Spinal cord (tissue), 10 donors: ENCODE measurements around the gene CRIP1. TPM values are rescaled to one million over a fixed set of nuclear protein-coding genes. Genes with fewer than 3 reads are reported as not detected.

ENCODE experiments used
- DNase-seq, 6 donors: peaks; one replicate each; pipeline versions ENCODE4 v3.0.0 to v3.0.0-alpha.2; 2013 to 2015; ENCODE audit warnings: low spot score in 6 of 6, low read depth in 4 of 6
- H3K27ac ChIP-seq: one replicate; pipeline ENCODE4 v1.5.1; 2013; ENCODE audit warnings: low read depth, low read length, control low read depth
- H3K27me3 ChIP-seq: one replicate; pipeline ENCODE4 v1.6.1; 2013; ENCODE audit warnings: low read length; ENCODE audit not compliant: control insufficient read depth, insufficient read depth
- H3K36me3 ChIP-seq: one replicate; pipeline ENCODE4 v1.6.1; 2013; ENCODE audit warnings: low read length; ENCODE audit not compliant: control insufficient read depth, insufficient read depth
- H3K4me1 ChIP-seq: one replicate; pipeline ENCODE4 v1.6.1; 2013; ENCODE audit warnings: low read length; ENCODE audit not compliant: control insufficient read depth, insufficient read depth
- H3K4me3 ChIP-seq: one replicate; pipeline ENCODE4 v1.5.1; 2013; ENCODE audit warnings: low read depth, low read length, control low read depth
- H3K9me3 ChIP-seq: one replicate; pipeline ENCODE4 v1.6.1; 2013; ENCODE audit warnings: low read length; ENCODE audit not compliant: control insufficient read depth, insufficient read depth
- WGBS: methylation state at CpG from one replicate; pipeline ENCODE4 v1.1.5; 2013; ENCODE audit warnings: missing lambda C conversion rate; ENCODE audit not compliant: insufficient coverage; 5-methylcytosine and 5-hydroxymethylcytosine counted together
- polyA plus RNA-seq, 2 donors: library from polyadenylated mRNA; unstranded; fragments of 120-200 nt; gene quantifications; one replicate each; pipeline ENCODE4 v1.2.1, GENCODE V29; 2013; ENCODE audit not compliant: insufficient read length in 2 of 2
- total RNA-seq, 2 donors: library from RNA; depleted of rRNA in 1 of 2; stranded (reverse); fragments of 120-200 nt in 1 of 2; fragments of >200 nt in 1 of 2; gene quantifications; one replicate each; pipeline versions ENCODE4 v1.2.3 to v1.2.4, GENCODE V29; 2013 to 2014
- donor health status: healthy.

Gene CRIP1
- total and polyA plus RNA-seq, 4 donors, result 4.3 to 34.5 (median 17.7) TPM

- WGBS, result 86% methylated on average over 12 of the region's 12 CpGs
- no peaks in the 10 kb centered on the region for H3K27me3 ChIP-seq
- no peak for DNase-seq
- H3K36me3 ChIP-seq, result peaks cover 78% of the 10 kb centered on the region
- no peak overlapping the region for H3K27ac ChIP-seq
- H3K9me3 ChIP-seq, result no peaks in the 10 kb centered on the region
- no peaks in the 10 kb centered on the region for H3K4me1 ChIP-seq
- H3K4me3 ChIP-seq, result no peak overlapping the region
Measured at GRCh38 chr14:105442834-105443233, 43.9 kb upstream of the CRIP1 start.

GRCh38 chr14:105444859-105445258 lies 41.8 kb upstream of the CRIP1 start:
- Histone ChIP-seq H3K9me3 (no peaks in the 10 kb centered on the region), H3K4me3 (no peak overlapping the region), H3K36me3 (peaks cover 78% of the 10 kb centered on the region), H3K27me3 (no peaks in the 10 kb centered on the region), H3K4me1 (peaks cover 8% of the 10 kb centered on the region), H3K27ac (no peak overlapping the region)
- WGBS, result 87% methylated on average over 17 of the region's 17 CpGs
- DNase-seq, result no peak

- Histone ChIP-seq H3K4me1 (peaks cover 8% of the 10 kb centered on the region), H3K27ac (no peak overlapping the region), H3K4me3 (no peak overlapping the region), H3K27me3 (no peaks in the 10 kb centered on the region), H3K36me3 (peaks cover 78% of the 10 kb centered on the region), H3K9me3 (no peaks in the 10 kb centered on the region)
- no peak for DNase-seq
- 85% methylated on average over 22 of the region's 24 CpGs for WGBS
Measured at GRCh38 chr14:105445290-105445689, 41.4 kb upstream of the CRIP1 start.

GRCh38 chr14:105445901-105446845 lies 40.5 kb upstream of the CRIP1 start:
- H3K4me1 ChIP-seq, result peaks cover 8% of the 10 kb centered on the region
- H3K9me3 ChIP-seq, result no peaks in the 10 kb centered on the region
- no peak for DNase-seq
- no peak overlapping the region for H3K27ac ChIP-seq
- no peak overlapping the region for H3K4me3 ChIP-seq
- WGBS, result 91% methylated on average over 24 of the region's 26 CpGs
- no peaks in the 10 kb centered on the region for H3K27me3 ChIP-seq
- H3K36me3 ChIP-seq, result peaks cover 78% of the 10 kb centered on the region

GRCh38 chr14:105446971-105447370 lies 39.7 kb upstream of the CRIP1 start:
- WGBS, result 78% methylated on average over 13 of the region's 14 CpGs
- H3K4me1 ChIP-seq, result peaks cover 8% of the 10 kb centered on the region
- peaks cover 84% of the 10 kb centered on the region for H3K36me3 ChIP-seq
- no peak overlapping the region for H3K4me3 ChIP-seq
- DNase-seq, result no peak
- no peaks in the 10 kb centered on the region for H3K9me3 ChIP-seq
- H3K27ac ChIP-seq, result no peak overlapping the region
- no peaks in the 10 kb centered on the region for H3K27me3 ChIP-seq

- Histone ChIP-seq H3K9me3 (no peaks in the 10 kb centered on the region), H3K4me3 (no peak overlapping the region), H3K27ac (no peak overlapping the region), H3K27me3 (no peaks in the 10 kb centered on the region), H3K36me3 (peaks cover 85% of the 10 kb centered on the region), H3K4me1 (peaks cover 8% of the 10 kb centered on the region)
- WGBS, result 90% methylated on average over 31 of the region's 31 CpGs
- no peak for DNase-seq
Measured at GRCh38 chr14:105447651-105448640, 38.7 kb upstream of the CRIP1 start.

GRCh38 chr14:105448706-105449111 lies 38.0 kb upstream of the CRIP1 start:
- DNase-seq, result peak; percentile 10 to 84 (median 42)
- Histone ChIP-seq H3K36me3 (peaks cover 89% of the 10 kb centered on the region), H3K27ac (no peak overlapping the region), H3K9me3 (no peaks in the 10 kb centered on the region), H3K27me3 (no peaks in the 10 kb centered on the region), H3K4me1 (peaks cover 8% of the 10 kb centered on the region), H3K4me3 (no peak overlapping the region)
- 33% methylated on average over 12 of the region's 16 CpGs for WGBS

GRCh38 chr14:105449276-105450122 lies 37.2 kb upstream of the CRIP1 start:
- H3K27me3 ChIP-seq, result no peaks in the 10 kb centered on the region
- DNase-seq, result no peak
- no peak overlapping the region for H3K4me3 ChIP-seq
- peaks cover 97% of the 10 kb centered on the region for H3K36me3 ChIP-seq
- H3K9me3 ChIP-seq, result no peaks in the 10 kb centered on the region
- H3K27ac ChIP-seq, result no peak overlapping the region
- peaks cover 8% of the 10 kb centered on the region for H3K4me1 ChIP-seq
- WGBS, result 93% methylated on average over 47 of the region's 47 CpGs

GRCh38 chr14:105450123-105450505 lies 36.6 kb upstream of the CRIP1 start:
- Histone ChIP-seq H3K4me1 (peaks cover 8% of the 10 kb centered on the region), H3K27ac (no peak overlapping the region), H3K9me3 (no peaks in the 10 kb centered on the region), H3K27me3 (no peaks in the 10 kb centered on the region), H3K36me3 (peaks cover 98% of the 10 kb centered on the region), H3K4me3 (no peak overlapping the region)
- no peak for DNase-seq
- WGBS, result 91% methylated on average over 17 of the region's 22 CpGs
